Calu3 (cell line): ENCODE results near the gene EDARADD. TPM values are rescaled to one million over a fixed set of nuclear protein-coding genes. Genes with fewer than 3 reads are reported as not detected.

Experiments used
- BruUV-seq: library from RNA; stranded (reverse); fragments of 400-500 nt; replicated peaks from 2 replicates; lab custom pipeline; 2021; lab: Mats Ljungman, UMichigan
- CTCF ChIA-PET: fragments of 300-600 bp; sonication (Branson Sonifier 250); formaldehyde crosslinking; loops from one replicate; lab custom pipeline; 2022; ENCODE audit warnings: antibody characterized with exemption; lab: Charles Lee
- DNase-seq: peaks from one replicate; pipeline ENCODE4 v3.0.0; 2022
- H3K27ac Mint-ChIP-seq: one replicate; pipeline ENCODE4 v1.8.0; 2022; ENCODE audit warnings: mixed read lengths; ENCODE audit not compliant: unreplicated experiment
- H3K27me3 Mint-ChIP-seq: one replicate; pipeline ENCODE4 v1.8.0; 2022; ENCODE audit warnings: mixed read lengths; ENCODE audit not compliant: unreplicated experiment
- H3K36me3 Mint-ChIP-seq: one replicate; pipeline ENCODE4 v1.8.0; 2022; ENCODE audit warnings: mild to moderate bottlenecking, moderate library complexity, mixed read lengths; ENCODE audit not compliant: insufficient read depth, unreplicated experiment
- H3K4me1 Mint-ChIP-seq: one replicate; pipeline ENCODE4 v1.8.0; 2022; ENCODE audit warnings: mild to moderate bottlenecking, low read depth, mixed read lengths; ENCODE audit not compliant: unreplicated experiment
- H3K4me3 Mint-ChIP-seq: one replicate; pipeline ENCODE4 v1.8.0; 2022; ENCODE audit warnings: mild to moderate bottlenecking, low read depth, moderate library complexity, mixed read lengths; ENCODE audit not compliant: unreplicated experiment
- H3K9me3 Mint-ChIP-seq: one replicate; pipeline ENCODE4 v1.8.0; 2022; ENCODE audit warnings: low read depth, mixed read lengths; ENCODE audit not compliant: unreplicated experiment
- CTCF ChIP-seq: fragments of 200-600 bp; IDR thresholded peaks from one replicate; pipeline ENCODE4 v1.8.0; 2022; ENCODE audit warnings: antibody characterized with exemption; ENCODE audit not compliant: unreplicated experiment
- intact Hi-C: fragments of 100-400 bp; cut with micrococcal nuclease; formaldehyde crosslinking; loops from one replicate; pipeline ENCODE4 v1.10.0; 2022; ENCODE audit not compliant: unreplicated experiment
- total RNA-seq: library from RNA; stranded (reverse); gene quantifications from 2 replicates; pipeline ENCODE4 v1.2.3, GENCODE V29; 2022

EDARADD gene
- total RNA-seq, 1 experiment from 2014 or later = 0.19 TPM

GRCh38 chr1:236403905-236404696, 10.0 kb downstream of the EDARADD start:
- Mint-ChIP-seq H3K9me3 (no peaks in the 10 kb centered on the region), H3K36me3 (no peaks in the 10 kb centered on the region), H3K4me1 (no peaks in the 10 kb centered on the region), H3K27ac (no peak overlapping the region), H3K4me3 (no peak overlapping the region), H3K27me3 (peaks cover 53% of the 10 kb centered on the region)
- intact Hi-C loops = no loop called here
- BruUV-seq = no TSS peak
- CTCF ChIA-PET = no interaction called here
- no peak for TF ChIP-seq CTCF
- no peak for DNase-seq

- H3K27ac Mint-ChIP-seq = no peak overlapping the region
- no peak for TF ChIP-seq CTCF
- DNase-seq = no peak
- CTCF ChIA-PET = no interaction called here
- no peaks in the 10 kb centered on the region for H3K9me3 Mint-ChIP-seq
- H3K27me3 Mint-ChIP-seq = peaks cover 39% of the 10 kb centered on the region
- BruUV-seq = no TSS peak
- no peaks in the 10 kb centered on the region for H3K36me3 Mint-ChIP-seq
- H3K4me1 Mint-ChIP-seq = no peaks in the 10 kb centered on the region
- H3K4me3 Mint-ChIP-seq = no peak overlapping the region
- intact Hi-C loops = no loop called here
These were observed 13.0 kb downstream of the EDARADD start for GRCh38 chr1:236407059-236407458.

DNA sequence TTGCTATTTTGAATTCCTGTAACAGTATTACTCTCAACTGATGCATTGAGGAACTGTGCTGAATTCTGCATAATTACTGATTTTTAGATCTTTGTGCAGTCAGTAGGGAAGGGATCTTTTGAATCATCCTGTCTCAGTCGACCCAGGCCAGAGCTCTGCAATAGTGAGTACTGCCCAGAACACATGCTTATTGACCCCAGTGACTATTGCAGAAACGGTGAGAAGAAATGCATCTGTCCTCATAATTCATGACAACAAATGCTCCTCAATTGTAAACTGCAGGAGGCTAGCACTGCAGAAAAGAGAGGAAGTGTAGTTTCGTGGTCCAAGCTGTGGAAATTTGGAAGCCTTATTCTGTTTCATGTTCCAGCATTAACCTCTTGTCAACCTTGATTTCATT, 19.6 kb downstream of the EDARADD start:
- Mint-ChIP-seq H3K4me1 (no peaks in the 10 kb centered on the region), H3K36me3 (no peaks in the 10 kb centered on the region), H3K27ac (no peak overlapping the region), H3K27me3 (peaks cover 25% of the 10 kb centered on the region), H3K9me3 (no peaks in the 10 kb centered on the region), H3K4me3 (no peak overlapping the region)
- CTCF ChIA-PET = interaction anchor here (0.8 kb wide), 1 partner anchor 26 kb away, joined by 3 read pairs; no protein-coding TSS in a partner anchor
- DNase-seq = no peak
- intact Hi-C loops = no loop called here
- BruUV-seq = no TSS peak
- TF ChIP-seq CTCF = no peak

DNA sequence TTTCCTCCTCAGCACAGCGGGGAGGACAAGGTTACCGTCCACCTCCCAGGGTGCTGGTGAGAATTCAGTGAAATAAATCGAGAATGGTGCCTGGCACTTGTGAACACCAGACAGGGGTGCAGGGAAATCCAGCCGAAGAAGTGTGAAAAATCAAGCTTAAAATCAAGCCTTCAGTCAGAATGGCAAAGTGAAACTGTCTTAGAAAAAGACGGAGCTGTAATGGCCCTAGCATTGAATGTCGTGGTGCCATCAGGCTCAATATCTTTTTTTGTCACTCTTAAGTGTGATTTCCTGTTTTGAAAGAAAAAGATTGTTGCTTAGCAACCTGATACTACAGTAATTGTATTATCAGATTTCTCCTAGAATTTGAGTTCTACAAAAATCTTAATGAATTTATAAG, 22.1 kb downstream of the EDARADD start:
- no TSS peak for BruUV-seq
- CTCF ChIA-PET = no interaction called here
- intact Hi-C loops = no loop called here
- Mint-ChIP-seq H3K27me3 (peaks cover 19% of the 10 kb centered on the region), H3K4me3 (no peak overlapping the region), H3K27ac (no peak overlapping the region), H3K36me3 (no peaks in the 10 kb centered on the region), H3K4me1 (no peaks in the 10 kb centered on the region), H3K9me3 (no peaks in the 10 kb centered on the region)
- TF ChIP-seq CTCF = no peak
- no peak for DNase-seq
